Femur (tissue), 1 donor: ENCODE results near the gene MZF1.
A peak's percentile ranks its signal among the peaks of the same experiment; 100 is the strongest.

Experiments
- DNase-seq: peaks from one replicate; pipeline ENCODE4 v3.0.0-alpha.2; 2017

The MZF1 gene

GRCh38 chr19:58569943-58570670 is 3.0 kb downstream of the MZF1 start:
- no peak for DNase-seq

- DNase-seq, result no peak
Measured at GRCh38 chr19:58569191-58569942, 3.8 kb downstream of the MZF1 start.

GRCh38 chr19:58568453-58569130 is 4.5 kb downstream of the MZF1 start:
- no peak for DNase-seq

- DNase-seq, result no peak
Measured at GRCh38 chr19:58566989-58567388, 6.1 kb downstream of the MZF1 start.

GRCh38 chr19:58563823-58564222 is 9.3 kb downstream of the MZF1 start:
- no peak for DNase-seq

GRCh38 chr19:58563034-58563573 is 10.0 kb downstream of the MZF1 start:
- DNase-seq, result no peak

- no peak for DNase-seq
Measured at GRCh38 chr19:58562122-58563033, 10.8 kb downstream of the MZF1 start.

- DNase-seq, result no peak
Measured at GRCh38 chr19:58561373-58562121, 11.6 kb downstream of the MZF1 start.

- no peak for DNase-seq
Measured at GRCh38 chr19:58560921-58561320, 12.2 kb downstream of the MZF1 start.

GRCh38 chr19:58560007-58560887 is 12.9 kb downstream of the MZF1 start:
- no peak for DNase-seq

GRCh38 chr19:58559275-58560006 is 13.7 kb downstream of the MZF1 start:
- peak; percentile 96 for DNase-seq

- DNase-seq, result peak; percentile 100
Measured at GRCh38 chr19:58558623-58559274, 14.4 kb downstream of the MZF1 start.

- peak; percentile 78 for DNase-seq
Measured at GRCh38 chr19:58558066-58558622, 15.0 kb downstream of the MZF1 start, which contains the start of gene UBE2M. UBE2M (minus strand) TSS chr19:58558611; CDS start chr19:58558381, 230 bp downstream.

- DNase-seq, result no peak
Measured at GRCh38 chr19:58557221-58558065, 15.7 kb downstream of the MZF1 start.

GRCh38 chr19:58556622-58557220 is 16.4 kb downstream of the MZF1 start:
- DNase-seq, result no peak

- DNase-seq, result no peak
Measured at GRCh38 chr19:58555920-58556621, 17.1 kb downstream of the MZF1 start.
